K562 (cell line): ENCODE data around the gene UBE2S. TPM values are rescaled to one million over a fixed set of nuclear protein-coding genes. Genes with fewer than 3 reads are reported as not detected.
A peak's percentile ranks its signal among the peaks of the same experiment; 100 is the strongest.

Source experiments
- CBFA2T2 ChIP-seq: fragments of 450-650 bp; conservative IDR thresholded peaks from 2 replicates; pipeline ENCODE4 v1.6.1; 2017; ENCODE audit warnings: mild to moderate bottlenecking
- CBX2 ChIP-seq: fragments of 200-600 bp; sonication (generic); IDR thresholded peaks from one replicate; pipeline ENCODE4 v1.6.1; 2012; ENCODE audit warnings: mild to moderate bottlenecking, low read length, inconsistent platforms; ENCODE audit not compliant: insufficient read depth, poor library complexity, severe bottlenecking
- CBX8 ChIP-seq: fragments of 200-600 bp; sonication (generic); IDR thresholded peaks from 2 replicates; pipeline ENCODE4 v1.6.1; 2012; ENCODE audit warnings: borderline replicate concordance, mixed run types, low read depth, mild to moderate bottlenecking, moderate library complexity, mixed read lengths, low read length, control low read depth, inconsistent platforms; ENCODE audit not compliant: poor library complexity, severe bottlenecking; ENCODE audit errors: extremely low read depth
- COPS2 ChIP-seq: fragments of 450-650 bp; conservative IDR thresholded peaks from 2 replicates; pipeline ENCODE4 v1.6.1; 2016; ENCODE audit warnings: mild to moderate bottlenecking, moderate library complexity
- DEAF1 ChIP-seq: fragments of 450-650 bp; formaldehyde crosslinking; IDR thresholded peaks from 2 replicates; pipeline ENCODE4 v1.4.0; 2020; ENCODE audit warnings: mild to moderate bottlenecking, moderate library complexity
- EHMT2 ChIP-seq: fragments of 450-650 bp; IDR thresholded peaks from 2 replicates; pipeline ENCODE4 v1.6.1; 2018; ENCODE audit warnings: antibody characterized with exemption
- ETV5 ChIP-seq: sonication (generic); formaldehyde crosslinking; IDR thresholded peaks from 2 replicates; pipeline ENCODE4 v1.4.0; 2020; ENCODE audit warnings: low read depth, mild to moderate bottlenecking, missing genetic modification reagents
- EWSR1 ChIP-seq: fragments of 450-650 bp; IDR thresholded peaks from 2 replicates; pipeline ENCODE4 v1.6.1; 2018; ENCODE audit warnings: borderline replicate concordance, mild to moderate bottlenecking, low read depth, moderate library complexity; ENCODE audit not compliant: partially characterized antibody
- GTF2A2 ChIP-seq: IDR thresholded peaks from 2 replicates; pipeline ENCODE4 v1.6.1; 2016; ENCODE audit warnings: mild to moderate bottlenecking, missing genetic modification characterization, missing compliant biosample characterization
- IFI16 ChIP-seq: fragments of 250-450 bp; sonication (Bioruptor Pico); IDR thresholded peaks from 2 replicates; pipeline ENCODE4 v2.1.2; 2022; ENCODE audit warnings: mild to moderate bottlenecking, inconsistent platforms
- IRF2 ChIP-seq: sonication (generic); formaldehyde crosslinking; IDR thresholded peaks from 2 replicates; pipeline ENCODE4 v1.8.1; 2022; ENCODE audit warnings: mild to moderate bottlenecking, missing genetic modification reagents
- KLF10 ChIP-seq: fragments of 250-450 bp; sonication (Bioruptor Pico); IDR thresholded peaks from 2 replicates; pipeline ENCODE4 v1.6.1; 2021; ENCODE audit warnings: matching md5 sums
- PHTF2 ChIP-seq: fragments of 250-450 bp; sonication (Bioruptor Pico); IDR thresholded peaks from 2 replicates; pipeline ENCODE4 v1.5.0; 2021; ENCODE audit warnings: mild to moderate bottlenecking
- POLR2G ChIP-seq: fragments of 200-400 bp; formaldehyde crosslinking; IDR thresholded peaks from 2 replicates; pipeline ENCODE4 v1.6.1; 2017; ENCODE audit warnings: low read depth, mild to moderate bottlenecking, antibody characterized with exemption, low read length, moderate library complexity
- SLC30A9 ChIP-seq: fragments of 250-450 bp; sonication (Bioruptor Pico); IDR thresholded peaks from 2 replicates; pipeline ENCODE4 v1.8.0; 2022; ENCODE audit warnings: mild to moderate bottlenecking, moderate library complexity
- TAL1 ChIP-seq: fragments of 450-650 bp; IDR thresholded peaks from 2 replicates; pipeline ENCODE4 v1.6.1; 2016; ENCODE audit warnings: mild to moderate bottlenecking
- U2AF1 ChIP-seq: fragments of 200-400 bp; formaldehyde crosslinking; optimal IDR thresholded peaks from 2 replicates; pipeline ENCODE3; 2017; ENCODE audit warnings: mild to moderate bottlenecking, low read depth, low read length, moderate library complexity
- ZC3H8 ChIP-seq: fragments of 450-650 bp; IDR thresholded peaks from 2 replicates; pipeline ENCODE4 v1.6.1; 2017
- ZFP36 ChIP-seq: fragments of 150-350 bp; IDR thresholded peaks from 2 replicates; pipeline ENCODE4 v1.6.1; 2018; ENCODE audit warnings: low read length, low read depth; ENCODE audit not compliant: partially characterized antibody
- ZNF282 ChIP-seq: sonication (generic); formaldehyde crosslinking; IDR thresholded peaks from 2 replicates; pipeline ENCODE4 v1.8.1; 2023; ENCODE audit warnings: missing genetic modification reagents
- ZNF316 ChIP-seq: fragments of 450-650 bp; IDR thresholded peaks from 2 replicates; pipeline ENCODE4 v1.6.1; 2016
- polyA plus RNA-seq, 8 experiments: library from polyadenylated mRNA; depleted of rRNA in 4 of 8; stranded (reverse) in 5 of 8; unstranded in 3 of 8; fragments of >200 nt; fragmentation: Nextera tagmentation in 2 of 8; fragmentation: Illumina TruSeq in 1 of 8; extraction: Ambion mirVana in 2 of 8; extraction: Trizol in 1 of 8; gene quantifications; 2 replicates each; pipeline versions ENCODE4 v1.2.1 to v1.2.3, GENCODE V29; 2011 to 2014; ENCODE audit warnings: inconsistent platforms in 1 of 8, missing spikeins in 1 of 8
- total RNA-seq, 7 experiments: library from RNA; depleted of rRNA in 6 of 7; stranded (reverse); fragments of >200 nt in 6 of 7; fragmentation: Illumina TruSeq in 2 of 7; extraction: Trizol in 2 of 7; gene quantifications; 2 replicates each; pipeline versions ENCODE4 v1.2.1 to v1.2.3, GENCODE V29; 2011 to 2021; ENCODE audit warnings: low replicate concordance in 1 of 7
- TF ChIP-seq, protein P1 (sequence below): sonication (generic); formaldehyde crosslinking; IDR thresholded peaks from 2 replicates; pipeline ENCODE4 v1.8.0; 2022; ENCODE audit warnings: mild to moderate bottlenecking, missing genetic modification reagents
- TF ChIP-seq, protein P2 (sequence below): fragments of 150-350 bp; IDR thresholded peaks from 2 replicates; pipeline ENCODE4 v1.6.1; 2014; ENCODE audit warnings: low read depth, mild to moderate bottlenecking, low read length, borderline replicate concordance
- TF ChIP-seq, protein P3 (sequence below): fragments of 250-450 bp; sonication (Bioruptor Pico); IDR thresholded peaks from 2 replicates; pipeline ENCODE4 v1.8.0; 2022; ENCODE audit warnings: moderate library complexity, mild to moderate bottlenecking, inconsistent platforms

Gene UBE2S
- total and polyA plus RNA-seq, 9 of the 15 experiments (the other 6 are each of a cell fraction or from before 2014, with no cell fraction given), result 1.5 to 1,305 (median 157) TPM

DNA sequence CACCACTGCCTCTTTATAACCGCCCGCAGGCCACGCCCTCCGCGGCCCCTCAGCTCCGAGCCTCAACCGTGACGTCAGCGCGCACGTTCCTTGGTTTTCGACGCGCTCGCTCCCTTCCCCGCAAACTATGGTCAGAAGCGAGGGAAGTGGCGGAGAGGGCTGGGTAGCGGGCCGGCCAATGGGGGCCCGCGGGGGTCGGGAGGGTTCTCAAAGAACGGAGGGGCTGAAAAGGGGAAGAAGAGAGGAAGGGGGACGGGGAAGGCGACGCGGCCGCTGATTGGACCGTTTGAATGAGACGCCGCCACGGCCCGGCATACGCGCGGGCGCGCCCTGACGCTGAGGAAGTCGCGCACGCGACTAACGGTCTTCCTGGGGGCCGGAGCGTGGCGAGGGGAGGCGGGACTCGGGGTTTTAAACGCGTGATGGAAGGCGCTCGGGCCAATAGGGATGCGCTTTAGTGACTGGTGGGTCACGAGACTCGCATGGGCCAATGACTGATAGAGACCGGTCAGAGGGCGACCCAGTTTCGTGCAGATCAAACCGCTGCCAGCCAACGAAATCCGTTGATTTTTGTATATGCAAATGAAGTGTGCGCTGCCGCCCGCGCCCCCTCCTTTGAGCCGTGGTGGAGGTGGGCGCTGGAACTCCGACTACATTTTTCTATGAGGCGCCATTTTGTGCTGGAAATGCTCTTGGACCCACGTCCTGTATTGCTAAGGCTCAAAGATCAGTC is 378 bp upstream of the UBE2S start (continued):
- TF ChIP-seq CBX2 (no peak), ZC3H8 (no peak), IRF2 (CRISPR knock-in tag) (no peak), EWSR1 (no peak), CBX8 (no peak), POLR2G (no peak; the same call in 1 of the 2 replicates), TAL1 (no peak), EHMT2 (no peak; the same call in 1 of the 2 replicates), ZNF316 (no peak), DEAF1 (CRISPR knock-in tag) (no peak), ETV5 (CRISPR knock-in tag) (peak; percentile 84; the same call in 1 of the 2 replicates), KLF10 (no peak), IFI16 (CRISPR knock-in tag) (no peak), COPS2 (no peak), CBFA2T2 (peak; percentile 48), GTF2A2 (tag) (no peak), PHTF2 (CRISPR knock-in tag) (no peak), ZFP36 (no peak), U2AF1 (no peak), ZNF282 (CRISPR knock-in tag) (no peak), SLC30A9 (CRISPR knock-in tag) (no peak)
- TF ChIP-seq, protein P1, sequence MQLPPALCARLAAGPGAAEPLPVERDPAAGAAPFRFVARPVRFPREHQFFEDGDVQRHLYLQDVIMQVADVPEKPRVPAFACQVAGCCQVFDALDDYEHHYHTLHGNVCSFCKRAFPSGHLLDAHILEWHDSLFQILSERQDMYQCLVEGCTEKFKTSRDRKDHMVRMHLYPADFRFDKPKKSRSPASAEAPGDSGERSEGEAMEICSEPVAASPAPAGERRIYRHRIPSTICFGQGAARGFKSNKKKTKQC, result peak; percentile 63; the same call in 1 of the 2 replicates
- TF ChIP-seq, protein P2, sequence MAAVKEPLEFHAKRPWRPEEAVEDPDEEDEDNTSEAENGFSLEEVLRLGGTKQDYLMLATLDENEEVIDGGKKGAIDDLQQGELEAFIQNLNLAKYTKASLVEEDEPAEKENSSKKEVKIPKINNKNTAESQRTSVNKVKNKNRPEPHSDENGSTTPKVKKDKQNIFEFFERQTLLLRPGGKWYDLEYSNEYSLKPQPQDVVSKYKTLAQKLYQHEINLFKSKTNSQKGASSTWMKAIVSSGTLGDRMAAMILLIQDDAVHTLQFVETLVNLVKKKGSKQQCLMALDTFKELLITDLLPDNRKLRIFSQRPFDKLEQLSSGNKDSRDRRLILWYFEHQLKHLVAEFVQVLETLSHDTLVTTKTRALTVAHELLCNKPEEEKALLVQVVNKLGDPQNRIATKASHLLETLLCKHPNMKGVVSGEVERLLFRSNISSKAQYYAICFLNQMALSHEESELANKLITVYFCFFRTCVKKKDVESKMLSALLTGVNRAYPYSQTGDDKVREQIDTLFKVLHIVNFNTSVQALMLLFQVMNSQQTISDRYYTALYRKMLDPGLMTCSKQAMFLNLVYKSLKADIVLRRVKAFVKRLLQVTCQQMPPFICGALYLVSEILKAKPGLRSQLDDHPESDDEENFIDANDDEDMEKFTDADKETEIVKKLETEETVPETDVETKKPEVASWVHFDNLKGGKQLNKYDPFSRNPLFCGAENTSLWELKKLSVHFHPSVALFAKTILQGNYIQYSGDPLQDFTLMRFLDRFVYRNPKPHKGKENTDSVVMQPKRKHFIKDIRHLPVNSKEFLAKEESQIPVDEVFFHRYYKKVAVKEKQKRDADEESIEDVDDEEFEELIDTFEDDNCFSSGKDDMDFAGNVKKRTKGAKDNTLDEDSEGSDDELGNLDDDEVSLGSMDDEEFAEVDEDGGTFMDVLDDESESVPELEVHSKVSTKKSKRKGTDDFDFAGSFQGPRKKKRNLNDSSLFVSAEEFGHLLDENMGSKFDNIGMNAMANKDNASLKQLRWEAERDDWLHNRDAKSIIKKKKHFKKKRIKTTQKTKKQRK, result no peak
- TF ChIP-seq, protein P3, sequence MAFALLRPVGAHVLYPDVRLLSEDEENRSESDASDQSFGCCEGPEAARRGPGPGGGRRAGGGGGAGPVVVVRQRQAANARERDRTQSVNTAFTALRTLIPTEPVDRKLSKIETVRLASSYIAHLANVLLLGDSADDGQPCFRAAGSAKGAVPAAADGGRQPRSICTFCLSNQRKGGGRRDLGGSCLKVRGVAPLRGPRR (CRISPR knock-in tag), result no peak
